GM19467 (cell line): ENCODE data around the gene MICAL3.

ENCODE experiments used
- ATAC-seq: cut with Tn5 transposase; IDR thresholded peaks from one replicate; pipeline ENCODE4 v1.9.1; 2021; ENCODE audit warnings: mild to moderate bottlenecking, moderate library complexity; ENCODE audit not compliant: unreplicated experiment

The MICAL3 gene

DNA sequence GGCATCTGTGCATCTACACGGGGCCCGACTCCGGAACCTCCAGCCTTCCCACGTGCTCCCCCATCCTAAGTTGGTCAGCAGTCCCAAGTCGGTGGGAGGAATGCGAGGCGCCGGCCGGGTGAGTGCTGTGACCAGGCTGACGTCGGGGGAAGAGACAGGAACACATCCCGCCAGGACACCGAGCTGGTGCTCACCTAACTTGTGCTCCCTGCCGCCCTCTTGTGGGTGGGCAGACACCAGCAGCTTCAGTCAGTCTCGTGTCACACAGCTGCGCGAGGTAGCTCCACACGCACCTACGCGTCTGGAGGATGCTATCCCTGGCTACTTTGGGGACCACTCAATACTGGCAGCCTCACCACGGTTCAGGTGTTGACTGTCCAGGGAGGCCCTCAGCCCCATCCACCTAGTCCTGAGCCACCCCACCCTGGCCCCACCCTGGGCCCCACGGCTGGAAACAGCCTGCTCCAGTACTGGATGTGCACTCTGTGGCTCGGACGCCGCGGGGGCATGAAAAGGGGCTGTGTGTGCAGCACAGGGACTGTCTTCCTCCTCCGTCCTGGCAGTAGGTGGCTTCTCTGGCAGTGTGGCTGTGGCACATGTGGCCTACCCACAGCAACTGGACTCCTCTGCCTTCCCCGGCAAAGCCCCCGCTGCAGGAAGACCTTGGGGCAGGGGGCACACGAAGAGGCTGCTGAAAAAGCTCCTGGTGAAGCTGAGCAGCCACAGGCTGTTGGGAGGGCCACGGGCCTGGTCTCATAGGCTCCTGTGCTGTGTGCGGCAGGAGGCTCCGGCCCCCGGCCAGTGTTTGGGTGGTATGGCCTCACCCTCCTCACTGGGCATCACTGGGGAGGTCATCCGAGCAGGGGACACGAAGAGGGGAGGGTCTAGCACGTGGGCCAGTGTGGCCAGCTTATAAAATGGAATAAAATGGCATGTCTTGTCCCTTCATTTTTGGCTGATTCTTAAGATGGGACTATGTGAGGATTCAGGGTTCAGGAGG, 238.9 kb downstream of the MICAL3 start:
- no peak for ATAC-seq

DNA sequence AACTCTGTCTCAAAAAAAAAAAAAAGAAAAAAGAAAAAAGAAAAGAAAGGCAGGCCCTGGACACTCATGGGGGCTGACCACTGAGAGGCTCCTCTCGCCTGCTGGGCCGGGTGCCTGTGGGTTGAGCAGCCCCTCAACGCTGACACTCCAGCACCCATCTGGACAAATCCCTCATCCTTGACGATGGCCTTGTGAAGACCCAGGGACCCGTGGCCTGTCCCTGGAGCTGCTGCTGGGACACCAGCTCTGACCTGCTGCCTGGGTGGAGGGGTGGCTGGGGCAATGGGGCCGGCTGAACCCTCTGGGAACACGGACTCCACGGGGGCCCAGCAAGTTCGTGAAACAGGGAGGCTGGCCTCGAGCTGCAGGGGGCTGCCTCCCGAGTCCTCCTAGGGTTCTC, 239.6 kb downstream of the MICAL3 start:
- no peak for ATAC-seq

- ATAC-seq, result no peak
Observed at GRCh38 chr22:17783773-17784480, 240.4 kb downstream of the MICAL3 start.

DNA sequence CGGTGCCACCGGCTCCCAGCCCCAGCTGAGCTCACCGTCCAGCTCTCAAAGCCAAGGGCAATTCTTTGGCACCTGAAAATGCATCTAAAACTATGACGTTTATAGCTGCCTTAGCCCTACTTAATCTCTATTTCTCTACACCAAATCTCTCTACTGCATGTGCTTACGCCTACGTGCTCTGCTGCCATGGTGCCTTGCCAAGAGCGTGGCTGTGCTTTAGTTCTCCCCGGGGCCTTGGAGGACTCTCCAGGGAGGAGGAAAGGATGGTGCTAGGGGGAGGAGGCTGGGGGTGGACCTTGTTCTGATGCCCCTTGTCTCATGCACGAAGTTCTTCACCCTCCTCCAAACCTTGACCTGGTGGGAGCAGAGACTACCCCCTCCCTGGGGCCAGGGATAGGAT, 241.0 kb downstream of the MICAL3 start:
- ATAC-seq, result no peak

GRCh38 chr22:17782621-17783020, 241.7 kb downstream of the MICAL3 start:
- ATAC-seq, result no peak

GRCh38 chr22:17782158-17782557, 242.2 kb downstream of the MICAL3 start:
- ATAC-seq, result no peak

GRCh38 chr22:17781319-17782031, 242.9 kb downstream of the MICAL3 start:
- ATAC-seq, result no peak

GRCh38 chr22:17780741-17781318, 243.5 kb downstream of the MICAL3 start:
- ATAC-seq, result no peak

DNA sequence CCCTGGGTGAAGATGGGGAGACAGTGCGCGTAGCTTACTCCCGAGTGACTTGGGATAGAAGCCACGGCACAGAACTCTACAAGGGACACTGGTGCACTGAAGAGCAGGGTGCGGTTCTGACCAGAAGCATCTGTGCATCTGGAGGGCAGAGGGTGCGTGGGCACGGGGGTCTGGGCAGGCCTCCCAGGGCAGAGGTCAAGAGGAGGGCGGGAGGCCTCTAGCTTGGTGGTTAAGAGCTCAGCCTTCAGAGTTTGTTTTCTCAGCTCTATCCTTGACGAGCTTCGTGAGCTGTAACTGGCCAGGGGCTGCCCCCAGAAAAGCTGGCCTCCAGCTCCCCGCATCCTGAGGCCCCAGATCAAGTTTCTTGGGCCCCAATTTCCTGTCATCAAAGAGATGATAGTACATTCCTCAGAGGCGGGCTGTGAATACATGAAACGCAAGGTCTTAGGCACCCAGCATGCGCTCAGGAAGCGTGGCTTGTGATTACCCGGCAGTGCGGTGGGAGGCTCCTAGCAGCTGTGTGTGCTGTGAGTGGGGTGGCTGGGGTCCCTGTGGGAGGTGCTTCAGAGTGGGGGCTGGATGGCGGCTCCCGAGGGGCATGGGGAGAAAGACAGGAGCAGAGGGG, 244.1 kb downstream of the MICAL3 start:
- no peak for ATAC-seq

GRCh38 chr22:17779286-17780115, 244.9 kb downstream of the MICAL3 start:
- ATAC-seq, result peak; percentile 40

DNA sequence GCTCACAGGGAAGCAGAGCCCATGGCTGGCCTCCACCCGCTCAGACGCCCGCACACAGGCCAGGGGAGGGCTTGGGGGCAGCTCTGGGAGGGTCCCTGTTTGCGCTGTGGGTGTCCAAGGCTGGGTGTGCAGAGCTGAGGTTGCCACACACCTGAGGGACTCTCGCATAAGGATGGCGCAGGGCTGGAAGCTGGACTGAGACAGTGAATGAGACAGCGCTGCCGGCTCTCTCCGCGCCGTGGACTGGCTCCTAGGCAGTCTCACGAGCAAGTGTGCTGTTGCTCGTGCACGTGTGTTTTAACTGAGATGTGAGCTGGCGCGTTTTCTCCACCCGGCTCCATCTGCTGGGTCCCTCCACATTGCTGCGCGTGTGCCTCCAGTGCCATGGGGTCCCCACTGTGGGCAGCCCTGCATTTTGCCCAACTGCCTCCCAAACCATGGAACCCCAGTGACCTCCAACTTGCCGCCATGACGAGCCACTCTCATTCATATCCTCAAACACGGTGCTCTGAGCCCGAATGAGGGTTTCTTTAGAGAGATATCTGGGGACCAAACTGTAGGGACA, 245.9 kb downstream of the MICAL3 start:
- no peak for ATAC-seq

DNA sequence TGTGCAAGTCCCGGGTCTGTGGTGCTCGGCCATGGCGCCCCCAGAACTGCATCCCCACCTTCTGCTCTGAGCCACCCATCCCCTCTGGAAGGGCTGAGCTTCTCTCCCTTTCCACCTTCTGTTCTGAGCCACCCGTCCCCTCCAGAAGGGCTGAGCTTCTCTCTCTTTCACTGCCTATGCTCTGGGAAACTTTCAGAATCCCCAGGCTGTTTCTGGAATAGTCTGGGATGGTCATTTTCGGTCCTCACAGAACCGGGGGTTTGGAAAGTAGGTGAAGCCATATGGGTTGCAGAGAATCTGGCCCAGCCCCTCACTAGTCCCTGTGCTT, 246.7 kb downstream of the MICAL3 start:
- ATAC-seq, result no peak

GRCh38 chr22:17777005-17777716, 247.2 kb downstream of the MICAL3 start:
- no peak for ATAC-seq

GRCh38 chr22:17775781-17776465, 248.4 kb downstream of the MICAL3 start:
- no peak for ATAC-seq

DNA sequence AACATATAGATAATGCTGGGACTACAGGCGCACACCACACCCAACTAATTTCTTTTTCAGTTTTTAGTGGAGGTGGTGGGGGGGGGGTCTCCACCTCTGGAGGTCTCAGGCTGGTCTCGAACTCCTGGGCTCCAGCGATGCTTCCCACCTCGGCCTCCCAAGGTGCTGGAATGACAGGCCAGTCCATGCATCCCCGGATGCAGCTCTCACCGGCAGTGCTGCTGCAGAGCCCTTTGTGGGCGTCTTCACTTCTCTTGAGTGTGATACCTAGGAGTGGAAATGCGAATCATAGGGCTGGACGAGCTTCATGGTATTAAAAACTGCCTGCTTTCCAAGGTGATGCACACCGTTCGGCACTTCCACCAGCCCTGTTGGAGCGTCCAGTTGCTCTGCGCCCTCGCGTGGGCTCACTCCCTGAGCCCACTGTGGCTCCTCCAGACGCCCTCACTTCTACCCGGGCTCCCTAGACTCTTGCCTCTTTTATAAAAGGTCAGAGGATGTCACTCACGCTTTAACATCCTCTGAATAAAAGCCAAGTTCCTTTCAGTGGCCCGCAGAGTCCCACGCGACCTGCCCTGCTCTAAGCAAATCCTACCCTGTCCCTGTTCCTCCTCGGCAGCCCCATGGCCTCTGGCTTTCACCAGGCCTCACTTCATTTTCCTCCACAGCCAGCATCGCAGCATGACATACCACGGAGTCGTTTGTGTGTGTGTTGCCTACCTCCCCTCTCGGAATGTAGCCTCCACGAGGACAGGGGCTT, 249.3 kb downstream of the MICAL3 start:
- ATAC-seq, result no peak

DNA sequence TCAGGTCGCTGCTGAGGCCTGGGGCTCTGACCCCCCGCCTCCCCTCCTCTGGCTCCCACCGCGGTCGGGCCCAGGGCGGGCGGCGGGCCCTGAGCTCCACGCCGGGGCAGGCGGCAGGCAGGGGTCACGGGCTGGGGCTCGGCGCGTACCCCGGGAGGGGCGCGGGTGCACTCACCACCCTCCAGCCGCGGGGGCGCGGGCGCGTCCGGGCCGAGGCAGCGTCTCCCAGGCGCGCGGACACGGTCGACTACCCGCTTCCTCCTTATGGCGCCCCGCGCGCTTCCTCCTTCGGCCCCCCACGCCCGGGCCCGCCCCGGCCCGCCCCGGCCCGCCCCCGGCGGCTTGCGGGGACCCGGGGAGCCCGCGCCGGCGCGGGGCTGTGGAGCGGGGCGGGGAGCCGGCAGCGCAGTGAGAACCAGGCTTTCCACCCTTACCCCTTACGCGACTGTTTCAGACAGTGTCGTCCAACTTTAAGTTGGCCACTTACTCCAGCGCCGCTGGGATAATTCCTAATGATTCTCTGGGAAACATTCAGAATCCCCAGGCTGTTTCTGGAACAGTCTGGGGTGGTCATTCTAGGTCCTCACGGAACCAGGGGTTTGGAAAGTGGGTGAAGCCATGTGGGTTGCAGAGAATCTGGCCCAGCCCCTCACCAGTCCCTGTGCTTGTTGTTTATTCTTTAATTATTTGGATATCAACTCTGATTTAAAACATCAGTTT, 250.0 kb downstream of the MICAL3 start, which contains the start of gene BID:
Gene BID (minus strand): TSS at position 264 of the 720 bp plus-strand sequence. CDS start 24,353 bp downstream, outside the sequence.
- no peak for ATAC-seq
